AG09319 (cell line): ENCODE results near the gene RNGTT.

ENCODE experiments used
- DNase-seq: peaks from one replicate; pipeline ENCODE4 v3.0.0-alpha.2; 2010; ENCODE audit warnings: low read depth; ENCODE audit errors: extremely low read depth
- TF ChIP-seq, protein P1 (sequence below): IDR thresholded peaks from 2 replicates; pipeline ENCODE4 v1.5.1; 2011; ENCODE audit warnings: low read depth, mild to moderate bottlenecking, inconsistent platforms, low read length, moderate library complexity

RNGTT gene

DNA sequence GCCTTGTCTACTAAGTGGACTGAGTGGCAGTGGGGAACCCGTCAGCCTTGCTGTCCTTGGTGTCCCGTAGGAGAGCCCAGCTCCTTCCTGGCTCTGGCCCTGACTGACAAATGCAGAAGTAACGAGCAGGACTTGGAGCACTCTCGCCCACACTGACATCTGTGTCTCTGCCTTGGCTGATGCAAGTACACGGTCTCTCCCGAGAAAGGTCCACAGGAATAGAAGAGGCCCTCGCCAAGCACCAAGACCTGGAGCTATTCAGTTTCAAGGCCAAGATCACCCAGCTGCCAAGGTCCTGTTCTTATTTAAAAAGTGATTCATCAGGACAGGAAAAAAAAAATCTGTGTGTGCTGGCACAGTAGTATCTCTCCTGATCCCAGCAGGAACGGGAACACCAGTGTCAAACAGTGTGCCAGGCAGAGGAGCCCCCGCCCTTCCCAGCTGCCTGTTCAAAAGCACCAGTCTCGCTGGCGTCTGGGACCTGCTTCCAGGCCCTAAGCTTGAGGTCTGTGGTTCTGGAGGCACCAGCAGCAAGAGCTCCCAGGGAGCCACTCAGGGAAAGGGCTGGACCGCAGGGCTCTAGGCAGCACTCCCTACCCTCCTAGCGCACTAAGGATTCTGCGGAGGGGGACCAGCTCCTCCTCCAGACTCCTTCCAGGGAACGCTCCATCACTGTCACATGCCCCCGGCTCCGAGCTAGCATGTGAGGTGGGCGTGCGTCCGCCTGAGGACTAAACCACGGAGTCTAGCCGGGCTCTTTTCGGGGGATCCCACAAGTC, 376.9 kb downstream of the RNGTT start:
- TF ChIP-seq, protein P1, sequence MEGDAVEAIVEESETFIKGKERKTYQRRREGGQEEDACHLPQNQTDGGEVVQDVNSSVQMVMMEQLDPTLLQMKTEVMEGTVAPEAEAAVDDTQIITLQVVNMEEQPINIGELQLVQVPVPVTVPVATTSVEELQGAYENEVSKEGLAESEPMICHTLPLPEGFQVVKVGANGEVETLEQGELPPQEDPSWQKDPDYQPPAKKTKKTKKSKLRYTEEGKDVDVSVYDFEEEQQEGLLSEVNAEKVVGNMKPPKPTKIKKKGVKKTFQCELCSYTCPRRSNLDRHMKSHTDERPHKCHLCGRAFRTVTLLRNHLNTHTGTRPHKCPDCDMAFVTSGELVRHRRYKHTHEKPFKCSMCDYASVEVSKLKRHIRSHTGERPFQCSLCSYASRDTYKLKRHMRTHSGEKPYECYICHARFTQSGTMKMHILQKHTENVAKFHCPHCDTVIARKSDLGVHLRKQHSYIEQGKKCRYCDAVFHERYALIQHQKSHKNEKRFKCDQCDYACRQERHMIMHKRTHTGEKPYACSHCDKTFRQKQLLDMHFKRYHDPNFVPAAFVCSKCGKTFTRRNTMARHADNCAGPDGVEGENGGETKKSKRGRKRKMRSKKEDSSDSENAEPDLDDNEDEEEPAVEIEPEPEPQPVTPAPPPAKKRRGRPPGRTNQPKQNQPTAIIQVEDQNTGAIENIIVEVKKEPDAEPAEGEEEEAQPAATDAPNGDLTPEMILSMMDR = no peak
- no peak for DNase-seq

- no peak for DNase-seq
- TF ChIP-seq, protein P1 = no peak
Observed at GRCh38 chr6:88585276-88585692, 378.1 kb downstream of the RNGTT start.

- no peak for DNase-seq
- TF ChIP-seq, protein P1 = no peak
Observed at GRCh38 chr6:88584581-88585275, 378.7 kb downstream of the RNGTT start.

DNA sequence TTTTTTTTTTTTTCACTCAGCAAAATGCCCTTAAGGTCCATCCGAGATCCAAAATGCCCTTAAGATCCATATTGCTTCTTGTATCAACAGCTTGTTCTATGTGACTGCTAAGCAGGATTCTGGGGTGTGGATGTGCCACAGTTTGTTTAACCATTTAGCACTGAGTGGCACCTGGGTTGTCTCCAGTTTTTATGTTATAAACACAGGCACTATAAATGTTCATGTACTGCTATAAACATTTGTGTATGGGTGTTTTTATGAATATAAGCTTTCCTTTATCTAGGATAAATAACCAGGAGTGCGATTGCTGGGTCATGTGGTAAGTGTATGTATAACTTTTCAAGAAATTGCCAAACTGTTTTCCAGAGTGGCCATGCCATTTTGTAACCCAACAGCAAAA, 386.0 kb downstream of the RNGTT start:
- DNase-seq = no peak
- TF ChIP-seq, protein P1 = no peak

- no peak for DNase-seq
- TF ChIP-seq, protein P1 = no peak
Observed at GRCh38 chr6:88575536-88575935, 387.9 kb downstream of the RNGTT start.

- DNase-seq = no peak
- TF ChIP-seq, protein P1 = no peak
Observed at GRCh38 chr6:88574651-88575050, 388.8 kb downstream of the RNGTT start.

DNA sequence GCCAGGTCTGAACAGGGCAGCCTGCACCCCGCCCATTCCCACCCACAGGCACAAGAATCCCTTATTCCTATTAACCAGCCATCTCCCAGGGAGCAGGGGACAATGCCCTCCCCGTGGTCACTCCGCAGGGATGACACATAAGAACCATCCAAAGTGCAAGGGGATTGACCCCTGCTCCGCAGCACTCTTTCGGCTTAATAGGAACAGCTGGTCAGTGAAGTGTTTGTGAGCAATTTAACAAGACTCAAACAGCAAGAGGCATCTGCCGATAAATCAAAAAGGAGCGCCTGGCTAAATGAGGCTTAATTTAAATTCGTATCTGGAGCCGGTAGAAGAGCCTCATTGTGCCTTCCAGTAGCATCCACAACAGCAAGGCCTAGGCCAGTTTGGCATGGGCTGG, 389.4 kb downstream of the RNGTT start:
- TF ChIP-seq, protein P1 = no peak
- DNase-seq = no peak
